ENCODE data around the gene GPR42.

DNA sequence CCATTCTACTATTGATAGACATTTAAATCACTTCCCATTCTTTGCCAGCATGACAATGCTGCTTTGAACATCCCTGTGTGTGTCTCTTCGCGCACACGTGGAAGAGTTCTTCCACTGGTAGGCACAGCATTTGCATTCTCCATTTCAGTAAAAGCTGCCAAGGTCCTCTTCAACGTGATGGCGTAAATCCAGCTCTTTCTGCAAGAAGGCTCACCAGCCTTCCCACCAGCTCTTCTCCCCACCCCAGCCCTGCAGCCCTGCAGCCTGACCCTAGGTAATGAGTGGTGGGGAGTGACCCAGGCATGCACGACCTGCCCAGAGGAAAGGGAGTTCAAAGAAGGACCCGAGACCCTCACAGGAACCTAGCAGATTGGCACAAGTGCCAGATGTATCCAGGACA is 45.5 kb downstream of the GPR42 start:
- TF ChIP-seq, protein P1, sequence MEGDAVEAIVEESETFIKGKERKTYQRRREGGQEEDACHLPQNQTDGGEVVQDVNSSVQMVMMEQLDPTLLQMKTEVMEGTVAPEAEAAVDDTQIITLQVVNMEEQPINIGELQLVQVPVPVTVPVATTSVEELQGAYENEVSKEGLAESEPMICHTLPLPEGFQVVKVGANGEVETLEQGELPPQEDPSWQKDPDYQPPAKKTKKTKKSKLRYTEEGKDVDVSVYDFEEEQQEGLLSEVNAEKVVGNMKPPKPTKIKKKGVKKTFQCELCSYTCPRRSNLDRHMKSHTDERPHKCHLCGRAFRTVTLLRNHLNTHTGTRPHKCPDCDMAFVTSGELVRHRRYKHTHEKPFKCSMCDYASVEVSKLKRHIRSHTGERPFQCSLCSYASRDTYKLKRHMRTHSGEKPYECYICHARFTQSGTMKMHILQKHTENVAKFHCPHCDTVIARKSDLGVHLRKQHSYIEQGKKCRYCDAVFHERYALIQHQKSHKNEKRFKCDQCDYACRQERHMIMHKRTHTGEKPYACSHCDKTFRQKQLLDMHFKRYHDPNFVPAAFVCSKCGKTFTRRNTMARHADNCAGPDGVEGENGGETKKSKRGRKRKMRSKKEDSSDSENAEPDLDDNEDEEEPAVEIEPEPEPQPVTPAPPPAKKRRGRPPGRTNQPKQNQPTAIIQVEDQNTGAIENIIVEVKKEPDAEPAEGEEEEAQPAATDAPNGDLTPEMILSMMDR (tag by site-specific recombination; IDR thresholded peaks at IDR 0.05): no peak
- TF ChIP-seq SP7 (tag by site-specific recombination; IDR thresholded peaks at IDR 0.05): no peak
- no peak for TF ChIP-seq ZNF350 (tag by site-specific recombination; IDR thresholded peaks at IDR 0.05)
- TF ChIP-seq EGR2 (tag by site-specific recombination; IDR thresholded peaks at IDR 0.05; ENCODE audit: low read depth): no peak
- no peak for TF ChIP-seq GLI4 (tag by site-specific recombination; IDR thresholded peaks at IDR 0.05)
- no peak for TF ChIP-seq ELK4 (IDR thresholded peaks at IDR 0.05; ENCODE audit: borderline replicate concordance, low read depth, low read length)
